Activated naive CD4-positive, alpha-beta T cell treated with anti-CD3 and anti-CD28 coated beads, Interleukin-2, amount 50 U/mL, for 72 hours (primary cell): ENCODE data around the gene CAMK2N2. TPM values are rescaled to one million over a fixed set of nuclear protein-coding genes. Genes with fewer than 3 reads are reported as not detected.

Experiments used
- ATAC-seq, 2 donors: fragments of 150-1000 bp; cut with Tn5 transposase; 2 replicates each; pipeline ENCODE4 v1.10.0; 2021; ENCODE audit warnings: mild to moderate bottlenecking in 2 of 2, moderate library complexity in 2 of 2
- DNase-seq, 2 donors: peaks; one replicate each; pipeline ENCODE4 v3.0.0; 2021 to 2022; ENCODE audit warnings: low spot score in 2 of 2
- H3K27ac Mint-ChIP-seq, 2 donors: one replicate each; pipeline ENCODE4 v1.8.0; 2022; ENCODE audit warnings: mild to moderate bottlenecking in 2 of 2, mixed read lengths in 2 of 2
- H3K36me3 Mint-ChIP-seq, 2 donors: one replicate each; pipeline ENCODE4 v1.8.0; 2022; ENCODE audit warnings: mixed read lengths in 2 of 2
- H3K9me3 Mint-ChIP-seq, 2 donors: one replicate each; pipeline ENCODE4 v1.8.0; 2022; ENCODE audit warnings: mixed read lengths in 2 of 2
- total RNA-seq, 2 donors: library from RNA; stranded (reverse); gene quantifications; one replicate each; pipeline ENCODE4 v1.2.3, GENCODE V29; 2022

CAMK2N2 gene
- total RNA-seq, 2 donors from 2014 or later, result 0.18 to 0.34 TPM

- no peak for DNase-seq
- no peak for ATAC-seq
- Mint-ChIP-seq H3K9me3 (no peaks in the 10 kb centered on the region), H3K27ac (no peak overlapping the region), H3K36me3 (no peaks in the 10 kb centered on the region)
Observed at GRCh38 chr3:184211297-184211696, 50.1 kb downstream of the CAMK2N2 start.

Other genes starting within 250 kb of the CAMK2N2 start
- 10 to 100 TPM in 1 of 2 donors, 1 to 10 TPM in 1; 9.1 to 22.4 TPM for gene ABCC5, start 243.7 kb downstream of the CAMK2N2 start, total RNA-seq
- gene HTR3D, start 229.8 kb downstream of the CAMK2N2 start, total RNA-seq, result not detected
- not detected for gene HTR3C, start 208.5 kb downstream of the CAMK2N2 start, total RNA-seq
- not detected for gene HTR3E, start 164.5 kb downstream of the CAMK2N2 start, total RNA-seq
- gene EIF2B5, start 126.2 kb downstream of the CAMK2N2 start, total RNA-seq, result 10 to 100 TPM; 48.6 to 56.1 TPM
- 10 to 100 TPM; 30.1 to 41.7 TPM for gene DVL3, start 106.2 kb downstream of the CAMK2N2 start, total RNA-seq
- 100 to 1,000 TPM; 207 to 288 TPM for gene AP2M1, start 86.7 kb downstream of the CAMK2N2 start, total RNA-seq
- 10 to 100 TPM; 76.6 to 81.3 TPM for gene ABCF3, start 75.4 kb downstream of the CAMK2N2 start, total RNA-seq
- not detected for gene VWA5B2, start 32.0 kb downstream of the CAMK2N2 start, total RNA-seq
- 10 to 100 TPM; 35.5 to 35.8 TPM for gene ALG3, start 12.6 kb downstream of the CAMK2N2 start, total RNA-seq
- gene EEF1AKMT4, start 11.9 kb downstream of the CAMK2N2 start, total RNA-seq, result 1 to 10 TPM; 8.3 to 9.9 TPM
- under 1 TPM in 1 of 2 donors, not detected in 1; 0.18 TPM for gene ECE2, start 14.5 kb upstream of the CAMK2N2 start, total RNA-seq
- gene PSMD2, start 37.7 kb upstream of the CAMK2N2 start, total RNA-seq, result 100 to 1,000 TPM; 241 to 252 TPM
- 100 to 1,000 TPM; 256 to 376 TPM for gene EIF4G1, start 53.1 kb upstream of the CAMK2N2 start, total RNA-seq
- gene FAM131A, start 76.0 kb upstream of the CAMK2N2 start, total RNA-seq, result 1 to 10 TPM; 4.1 to 6.8 TPM
- 10 to 100 TPM in 1 of 2 donors, 1 to 10 TPM in 1; 6.5 to 13.9 TPM for gene CLCN2, start 100.1 kb upstream of the CAMK2N2 start, total RNA-seq
- 100 to 1,000 TPM; 112 to 177 TPM for gene POLR2H, start 100.2 kb upstream of the CAMK2N2 start, total RNA-seq
- not detected for gene THPO, start 116.7 kb upstream of the CAMK2N2 start, total RNA-seq
- under 1 TPM in 1 of 2 donors, not detected in 1; 0.49 TPM for gene CHRD, start 118.5 kb upstream of the CAMK2N2 start, total RNA-seq